Activated T-cell treated with anti-CD3 and anti-CD28 coated beads, Interleukin-2, amount 50 U/mL, for 4 hours (primary cell): ENCODE results near the gene TCF4. TPM values are rescaled to one million over a fixed set of nuclear protein-coding genes. Genes with fewer than 3 reads are reported as not detected.

ENCODE experiments used
- ATAC-seq, 2 donors: fragments of 200-7000 bp; cut with Tn5 transposase; one replicate each; pipeline ENCODE4 v1.10.0; 2021
- DNase-seq: peaks from one replicate; pipeline ENCODE4 v3.0.0-alpha.2; 2020
- H3K27me3 Mint-ChIP-seq: one replicate; pipeline ENCODE4 v1.8.0; 2021; ENCODE audit warnings: low read depth, mixed read lengths
- H3K36me3 Mint-ChIP-seq: one replicate; pipeline ENCODE4 v1.8.0; 2022; ENCODE audit warnings: mixed read lengths; ENCODE audit not compliant: insufficient read depth
- H3K4me1 Mint-ChIP-seq: one replicate; pipeline ENCODE4 v1.8.0; 2021; ENCODE audit warnings: low read depth, mixed read lengths
- H3K4me3 Mint-ChIP-seq: one replicate; pipeline ENCODE4 v1.8.0; 2021; ENCODE audit warnings: mild to moderate bottlenecking, moderate library complexity, mixed read lengths
- H3K9me3 Mint-ChIP-seq: one replicate; pipeline ENCODE4 v1.8.0; 2021; ENCODE audit warnings: mixed read lengths
- total RNA-seq, 3 donors: library from RNA; stranded (reverse); gene quantifications; one replicate each; pipeline ENCODE4 v1.2.1, GENCODE V29; 2021

The TCF4 gene
- total RNA-seq, 3 donors from 2014 or later, result 0.91 to 2.6 (median 1.3) TPM

DNA sequence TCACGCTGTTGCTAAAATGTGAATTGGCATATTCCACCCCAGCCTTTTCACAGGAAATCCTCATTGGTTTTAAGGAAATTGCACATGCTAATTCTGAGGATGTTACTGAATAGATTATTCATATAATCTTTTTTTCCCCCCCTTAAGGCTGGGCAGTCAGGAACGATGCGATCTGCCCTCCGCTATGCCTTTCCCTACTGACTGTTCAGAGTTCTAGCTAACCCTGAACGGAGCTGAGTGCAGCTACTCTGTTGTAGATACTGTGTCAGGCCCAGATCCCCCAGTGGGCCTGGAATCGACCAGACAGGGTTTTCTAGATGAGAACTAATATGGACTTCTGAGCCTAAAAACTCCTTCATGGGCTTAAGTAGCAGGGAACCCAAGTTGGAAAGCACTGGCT lies 192.2 kb downstream of the TCF4 start:
- H3K27me3 Mint-ChIP-seq, result no peaks in the 10 kb centered on the region
- H3K9me3 Mint-ChIP-seq, result no peaks in the 10 kb centered on the region
- H3K4me1 Mint-ChIP-seq, result no peaks in the 10 kb centered on the region
- H3K4me3 Mint-ChIP-seq, result no peak overlapping the region
- no peaks in the 10 kb centered on the region for H3K36me3 Mint-ChIP-seq
- no peak for DNase-seq
- ATAC-seq, result no peak

DNA sequence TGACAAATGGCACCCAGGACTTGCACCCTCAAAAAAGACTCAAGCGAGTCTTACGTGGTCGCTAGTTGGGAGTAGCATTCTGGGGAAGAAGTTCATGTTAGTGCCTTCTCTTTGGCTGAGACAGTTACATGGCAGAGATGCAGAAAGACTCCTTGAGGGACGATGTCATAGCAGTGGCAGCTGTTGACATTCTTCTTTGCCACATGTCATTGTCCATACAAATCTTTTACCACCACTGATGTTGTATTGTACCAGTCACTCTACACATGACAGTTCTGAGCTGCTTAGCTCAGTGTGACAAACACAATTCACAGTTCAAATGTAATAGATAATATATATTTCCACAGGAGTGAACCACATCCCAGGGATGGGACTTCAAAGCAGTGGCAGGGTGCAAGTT lies 197.1 kb downstream of the TCF4 start:
- DNase-seq, result no peak
- no peak overlapping the region for H3K4me3 Mint-ChIP-seq

GRCh38 chr18:55387139-55387984 lies 200.6 kb downstream of the TCF4 start:
- H3K4me3 Mint-ChIP-seq, result no peak overlapping the region
- no peaks in the 10 kb centered on the region for H3K4me1 Mint-ChIP-seq
- DNase-seq (no peak), ATAC-seq (no peak)
- H3K9me3 Mint-ChIP-seq, result no peaks in the 10 kb centered on the region
- H3K36me3 Mint-ChIP-seq, result no peaks in the 10 kb centered on the region
- H3K27me3 Mint-ChIP-seq, result no peaks in the 10 kb centered on the region

More for the DNA sequence above, 197.1 kb downstream of the TCF4 start:
- no peak for ATAC-seq
- Mint-ChIP-seq H3K36me3 (no peaks in the 10 kb centered on the region), H3K4me1 (no peaks in the 10 kb centered on the region), H3K9me3 (no peaks in the 10 kb centered on the region), H3K27me3 (no peaks in the 10 kb centered on the region)

GRCh38 chr18:55386545-55386944 lies 201.4 kb downstream of the TCF4 start:
- ATAC-seq (no peak), DNase-seq (no peak)
- H3K4me3 Mint-ChIP-seq, result no peak overlapping the region
- no peaks in the 10 kb centered on the region for H3K27me3 Mint-ChIP-seq
- H3K9me3 Mint-ChIP-seq, result no peaks in the 10 kb centered on the region
- H3K36me3 Mint-ChIP-seq, result no peaks in the 10 kb centered on the region
- H3K4me1 Mint-ChIP-seq, result no peaks in the 10 kb centered on the region

DNA sequence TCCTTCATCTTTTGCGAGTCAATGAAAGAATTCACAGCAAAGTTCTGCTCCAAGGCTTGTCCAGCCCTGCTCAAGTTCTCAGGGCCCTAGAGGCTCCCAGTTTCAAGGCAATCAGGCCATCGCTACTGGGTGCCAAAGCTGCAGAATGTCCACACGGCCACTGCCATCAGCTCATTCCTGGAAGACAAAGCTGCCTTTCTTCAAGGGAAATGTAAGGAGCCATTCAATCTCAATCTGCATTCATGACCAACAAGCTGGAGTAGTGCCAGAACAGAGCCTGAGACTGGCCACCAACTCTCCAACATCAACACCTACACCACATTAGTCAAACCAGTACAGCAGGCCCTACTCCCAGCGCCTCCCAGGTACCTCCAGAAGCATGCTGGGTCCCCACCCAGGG lies 202.2 kb downstream of the TCF4 start:
- Mint-ChIP-seq H3K9me3 (no peaks in the 10 kb centered on the region), H3K4me1 (no peaks in the 10 kb centered on the region), H3K27me3 (no peaks in the 10 kb centered on the region), H3K36me3 (no peaks in the 10 kb centered on the region), H3K4me3 (no peak overlapping the region)
- ATAC-seq (no peak), DNase-seq (no peak)

DNA sequence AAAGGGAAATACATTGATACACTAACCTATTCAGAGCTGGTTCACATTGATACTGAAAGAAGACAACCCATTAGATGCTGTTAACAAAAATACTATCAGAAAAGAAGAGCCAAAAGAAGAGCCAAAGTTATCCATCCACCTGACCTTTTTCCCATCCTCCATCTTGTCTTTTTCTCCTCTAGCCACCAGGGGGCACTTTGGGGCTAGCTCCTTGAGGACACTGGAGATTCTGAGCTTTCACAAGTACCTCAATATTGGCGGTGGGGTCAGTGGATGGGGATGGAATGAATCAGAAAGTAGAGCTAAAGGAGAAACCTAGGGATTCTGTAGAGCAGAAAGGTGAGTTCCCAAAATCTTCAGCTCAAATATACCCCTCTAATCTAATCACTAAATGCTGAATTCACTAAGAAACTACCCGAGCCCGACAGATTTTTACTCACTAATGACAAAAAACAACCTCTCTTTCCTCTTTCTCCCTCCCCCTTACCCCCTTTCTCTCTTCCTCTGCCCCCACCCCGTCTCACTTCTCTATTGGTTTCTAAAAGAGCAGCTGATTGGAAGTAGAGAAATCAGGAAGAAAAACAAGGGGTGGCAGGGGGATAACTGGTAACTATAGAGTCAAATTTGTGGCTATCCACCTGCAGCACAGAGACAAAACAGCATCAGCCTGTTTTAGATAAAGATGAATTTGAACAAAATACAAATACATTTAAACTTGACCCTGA lies 203.3 kb downstream of the TCF4 start:
- H3K4me3 Mint-ChIP-seq, result no peak overlapping the region
- no peaks in the 10 kb centered on the region for H3K9me3 Mint-ChIP-seq
- no peak for ATAC-seq
- H3K36me3 Mint-ChIP-seq, result no peaks in the 10 kb centered on the region
- DNase-seq, result no peak
- H3K27me3 Mint-ChIP-seq, result no peaks in the 10 kb centered on the region
- no peaks in the 10 kb centered on the region for H3K4me1 Mint-ChIP-seq

DNA sequence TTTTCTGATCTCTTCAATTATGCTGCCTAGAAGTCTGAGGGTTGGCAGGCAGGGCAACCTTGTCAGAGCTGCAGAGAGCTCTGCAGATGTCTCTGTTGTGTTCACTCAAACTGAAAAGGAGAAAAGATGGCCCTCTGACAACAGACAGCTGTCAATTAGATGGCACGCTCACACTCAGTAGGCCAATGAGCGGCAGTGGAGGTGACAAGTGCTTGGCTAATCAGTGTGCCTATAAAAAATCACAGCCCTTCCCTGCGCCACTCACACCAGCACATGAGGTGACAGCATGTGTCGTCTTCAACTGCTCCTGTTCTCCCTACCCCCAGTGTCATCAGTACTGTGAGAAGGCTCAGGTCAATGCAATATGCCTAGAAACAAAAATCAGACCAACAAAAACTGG lies 203.9 kb downstream of the TCF4 start:
- no peak overlapping the region for H3K4me3 Mint-ChIP-seq
- H3K27me3 Mint-ChIP-seq, result no peaks in the 10 kb centered on the region
- DNase-seq, result no peak
- no peaks in the 10 kb centered on the region for H3K9me3 Mint-ChIP-seq
- no peaks in the 10 kb centered on the region for H3K36me3 Mint-ChIP-seq
- no peak for ATAC-seq
- H3K4me1 Mint-ChIP-seq, result no peaks in the 10 kb centered on the region

DNA sequence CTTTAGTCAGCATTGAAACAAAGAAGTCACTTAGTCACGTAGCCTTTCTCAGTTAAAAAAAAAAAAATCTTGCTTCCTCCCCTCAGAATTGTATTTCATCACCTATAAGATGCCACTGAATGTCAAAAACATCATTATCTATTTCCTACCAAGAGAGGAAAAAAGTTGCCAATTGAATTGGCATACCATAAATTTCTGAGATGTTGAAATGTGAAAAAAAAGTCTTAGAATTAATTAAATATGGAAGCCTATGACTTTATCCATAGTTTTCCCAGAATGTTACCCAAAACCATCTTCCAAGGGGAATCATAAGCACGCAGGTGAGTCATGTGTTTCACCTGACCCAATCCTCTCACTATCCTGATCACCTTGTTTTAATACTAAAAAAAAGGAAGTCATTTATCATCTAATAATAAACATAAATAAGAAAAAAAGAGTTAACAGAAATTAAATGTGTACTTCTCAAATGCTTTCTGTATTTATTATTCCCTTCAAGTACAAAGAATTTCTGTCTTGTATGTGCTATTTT lies 205.7 kb downstream of the TCF4 start:
- ATAC-seq (no peak), DNase-seq (no peak)
- H3K9me3 Mint-ChIP-seq, result no peaks in the 10 kb centered on the region

GRCh38 chr18:55381277-55381676 lies 206.7 kb downstream of the TCF4 start:
- DNase-seq (no peak), ATAC-seq (no peak)
- no peaks in the 10 kb centered on the region for H3K36me3 Mint-ChIP-seq
- H3K9me3 Mint-ChIP-seq, result no peaks in the 10 kb centered on the region
- H3K4me3 Mint-ChIP-seq, result no peak overlapping the region
- H3K27me3 Mint-ChIP-seq, result no peaks in the 10 kb centered on the region
- H3K4me1 Mint-ChIP-seq, result no peaks in the 10 kb centered on the region

More for the DNA sequence above, 205.7 kb downstream of the TCF4 start:
- H3K4me3 Mint-ChIP-seq, result no peak overlapping the region
- no peaks in the 10 kb centered on the region for H3K36me3 Mint-ChIP-seq
- H3K4me1 Mint-ChIP-seq, result no peaks in the 10 kb centered on the region
- H3K27me3 Mint-ChIP-seq, result no peaks in the 10 kb centered on the region

DNA sequence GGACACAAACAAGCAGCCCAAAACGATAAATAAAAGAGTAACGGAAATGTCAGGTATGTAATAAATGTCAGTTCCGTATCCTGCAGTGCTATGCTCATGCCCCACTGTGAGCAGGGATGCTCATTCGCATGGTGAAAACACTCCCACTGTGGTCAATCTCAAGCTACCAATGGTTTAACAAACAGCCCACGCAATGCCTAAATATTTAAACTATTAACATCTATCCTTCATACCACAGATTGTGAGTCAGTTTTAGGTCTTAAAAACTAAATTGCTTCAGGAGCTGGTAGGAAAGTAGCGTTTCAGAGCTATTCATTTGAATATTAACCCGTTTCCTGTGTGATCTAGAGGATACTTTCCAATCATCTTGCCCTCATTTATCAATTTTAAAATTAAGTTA lies 207.4 kb downstream of the TCF4 start:
- H3K36me3 Mint-ChIP-seq, result no peaks in the 10 kb centered on the region
- H3K4me1 Mint-ChIP-seq, result no peaks in the 10 kb centered on the region
- no peak for DNase-seq
- ATAC-seq, result no peak
- no peaks in the 10 kb centered on the region for H3K9me3 Mint-ChIP-seq
- no peaks in the 10 kb centered on the region for H3K27me3 Mint-ChIP-seq
- no peak overlapping the region for H3K4me3 Mint-ChIP-seq

- no peak for ATAC-seq
- Mint-ChIP-seq H3K9me3 (no peaks in the 10 kb centered on the region), H3K4me3 (no peak overlapping the region), H3K27me3 (no peaks in the 10 kb centered on the region), H3K4me1 (no peaks in the 10 kb centered on the region), H3K36me3 (no peaks in the 10 kb centered on the region)
- DNase-seq, result no peak
These were observed 211.6 kb downstream of the TCF4 start for GRCh38 chr18:55376387-55376786.

GRCh38 chr18:55375930-55376329 lies 212.1 kb downstream of the TCF4 start:
- no peaks in the 10 kb centered on the region for H3K27me3 Mint-ChIP-seq
- no peak overlapping the region for H3K4me3 Mint-ChIP-seq
- no peak for DNase-seq
- H3K36me3 Mint-ChIP-seq, result no peaks in the 10 kb centered on the region
- no peak for ATAC-seq
- H3K9me3 Mint-ChIP-seq, result no peaks in the 10 kb centered on the region
- H3K4me1 Mint-ChIP-seq, result no peaks in the 10 kb centered on the region

- Mint-ChIP-seq H3K27me3 (no peaks in the 10 kb centered on the region), H3K9me3 (no peaks in the 10 kb centered on the region), H3K4me3 (no peak overlapping the region), H3K4me1 (no peaks in the 10 kb centered on the region), H3K36me3 (no peaks in the 10 kb centered on the region)
- no peak for DNase-seq
- no peak for ATAC-seq
These were observed 213.3 kb downstream of the TCF4 start for GRCh38 chr18:55374741-55375140.

- Mint-ChIP-seq H3K4me1 (no peaks in the 10 kb centered on the region), H3K4me3 (no peak overlapping the region), H3K9me3 (no peaks in the 10 kb centered on the region), H3K36me3 (no peaks in the 10 kb centered on the region), H3K27me3 (no peaks in the 10 kb centered on the region)
- DNase-seq (no peak), ATAC-seq (no peak)
These were observed 215.8 kb downstream of the TCF4 start for GRCh38 chr18:55372209-55372608.

DNA sequence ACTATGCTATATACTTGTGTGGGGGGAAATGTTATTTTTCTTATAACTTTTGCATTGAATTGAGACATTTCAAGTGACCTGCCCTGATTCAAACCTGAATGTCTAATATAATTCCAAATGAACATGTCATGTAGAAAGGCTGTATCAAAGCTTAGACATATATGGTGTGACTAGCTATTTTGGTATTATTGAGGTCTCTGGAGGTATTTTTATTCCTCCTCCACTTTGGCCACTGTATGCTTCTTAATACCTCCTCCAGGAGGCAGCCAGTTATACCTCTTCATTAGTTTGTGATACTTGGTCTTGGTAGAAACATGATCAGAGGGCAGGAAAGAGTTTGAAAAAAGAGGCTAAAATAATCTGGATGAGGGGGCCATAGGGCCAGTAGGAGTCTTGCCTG lies 217.1 kb downstream of the TCF4 start:
- no peaks in the 10 kb centered on the region for H3K4me1 Mint-ChIP-seq
- no peaks in the 10 kb centered on the region for H3K36me3 Mint-ChIP-seq
- H3K9me3 Mint-ChIP-seq, result no peaks in the 10 kb centered on the region
- H3K27me3 Mint-ChIP-seq, result no peaks in the 10 kb centered on the region
- no peak for DNase-seq
- no peak overlapping the region for H3K4me3 Mint-ChIP-seq
- ATAC-seq, result no peak
